ENCODE results near the gene RBP4.

Gene RBP4

DNA sequence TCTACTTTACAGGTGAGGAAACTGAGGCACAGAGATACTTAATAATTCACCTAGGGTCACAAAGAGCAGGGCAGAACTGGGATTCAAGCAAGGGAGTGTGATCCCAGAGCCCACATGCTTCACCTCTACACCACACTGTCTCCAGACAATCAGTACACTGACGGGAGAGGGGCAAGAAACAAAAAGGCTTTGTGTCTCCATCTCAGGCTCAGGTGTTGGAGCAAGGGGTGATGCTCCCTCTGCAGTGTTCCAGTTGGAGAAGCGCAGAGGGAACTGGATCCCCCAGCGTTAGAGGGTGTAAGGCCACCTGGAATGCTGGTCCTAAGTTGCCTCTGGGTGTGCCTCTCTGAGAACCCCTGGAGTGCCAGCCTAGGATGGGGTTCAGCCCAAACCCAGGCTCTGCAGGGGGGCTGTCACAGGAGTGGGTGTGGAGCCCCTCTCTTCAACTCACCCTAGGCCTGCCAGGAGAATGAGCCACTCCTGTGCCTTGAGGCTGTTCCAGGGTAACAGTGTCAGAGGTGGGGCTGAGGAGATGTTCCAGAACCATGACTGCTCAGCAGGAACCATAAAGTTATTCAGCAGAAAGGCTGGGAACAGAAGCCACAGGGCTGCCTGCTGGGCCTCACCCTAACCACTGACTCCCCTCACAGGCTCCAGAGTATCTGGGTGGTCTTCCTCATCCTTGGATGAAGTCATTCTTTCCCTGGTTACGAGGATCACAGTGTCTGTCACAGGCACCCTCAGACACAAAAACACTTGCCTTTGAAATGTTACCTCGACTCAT, 5.5 kb downstream of the RBP4 start:
- no peak for DNase-seq

DNA sequence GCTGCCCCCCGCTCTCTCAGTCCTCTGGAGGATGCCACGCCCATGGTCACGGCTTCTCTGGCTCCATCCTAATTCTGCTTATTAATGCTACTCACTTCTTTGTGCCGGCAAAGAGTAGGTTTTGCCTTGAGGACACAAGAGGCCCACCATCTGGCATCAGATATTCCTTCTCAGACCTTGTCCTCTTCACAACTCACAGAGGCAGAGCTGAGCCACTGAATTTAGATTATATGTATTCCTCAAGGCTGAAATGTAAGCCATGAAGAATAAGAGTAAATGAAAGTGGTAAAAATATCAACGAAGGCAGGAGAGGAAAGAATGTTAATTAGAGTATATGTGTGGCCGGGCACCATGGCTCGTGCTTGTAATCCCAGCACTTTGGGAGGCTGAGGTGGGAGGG, 6.5 kb downstream of the RBP4 start:
- peak; percentile 16 for DNase-seq

DNA sequence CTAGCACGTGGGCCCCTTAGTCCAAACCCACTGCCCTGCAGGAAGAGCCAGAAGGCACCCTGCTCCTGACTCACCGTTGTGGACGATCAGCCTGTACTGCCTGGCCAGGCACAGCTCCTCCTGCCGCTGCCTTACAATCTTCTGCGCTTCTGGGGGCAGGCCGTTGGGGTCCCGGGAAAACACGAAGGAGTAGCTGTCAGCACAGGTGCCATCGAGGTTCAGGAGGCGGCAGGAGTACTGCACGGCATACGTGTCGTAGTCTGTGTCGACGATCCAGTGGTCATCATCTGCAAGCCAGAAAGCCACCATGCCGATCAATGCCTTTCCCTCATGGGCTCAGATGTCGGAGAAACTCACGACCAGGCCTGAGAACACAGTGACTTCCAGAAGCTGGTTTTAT, 7.3 kb downstream of the RBP4 start:
- no peak for DNase-seq

DNA sequence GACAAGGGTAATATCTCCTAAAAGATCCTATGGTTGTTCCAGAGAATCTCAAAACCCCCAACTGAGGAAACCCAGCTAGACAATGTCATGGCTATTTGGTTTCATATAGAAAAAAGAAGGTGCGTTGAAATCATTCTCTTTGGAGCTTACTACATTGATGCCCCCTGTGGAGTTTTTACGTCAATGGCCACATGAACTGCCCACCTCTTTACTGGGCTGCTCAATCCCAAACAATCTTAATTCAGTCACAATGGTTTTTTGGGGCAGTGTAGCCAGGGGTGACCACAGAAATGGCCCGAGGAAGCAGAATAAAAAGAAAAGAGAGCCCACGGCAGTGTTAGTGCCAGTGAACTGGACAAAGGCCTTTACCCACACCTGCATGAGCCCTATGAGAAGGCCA, 7.8 kb downstream of the RBP4 start:
- no peak for DNase-seq

DNA sequence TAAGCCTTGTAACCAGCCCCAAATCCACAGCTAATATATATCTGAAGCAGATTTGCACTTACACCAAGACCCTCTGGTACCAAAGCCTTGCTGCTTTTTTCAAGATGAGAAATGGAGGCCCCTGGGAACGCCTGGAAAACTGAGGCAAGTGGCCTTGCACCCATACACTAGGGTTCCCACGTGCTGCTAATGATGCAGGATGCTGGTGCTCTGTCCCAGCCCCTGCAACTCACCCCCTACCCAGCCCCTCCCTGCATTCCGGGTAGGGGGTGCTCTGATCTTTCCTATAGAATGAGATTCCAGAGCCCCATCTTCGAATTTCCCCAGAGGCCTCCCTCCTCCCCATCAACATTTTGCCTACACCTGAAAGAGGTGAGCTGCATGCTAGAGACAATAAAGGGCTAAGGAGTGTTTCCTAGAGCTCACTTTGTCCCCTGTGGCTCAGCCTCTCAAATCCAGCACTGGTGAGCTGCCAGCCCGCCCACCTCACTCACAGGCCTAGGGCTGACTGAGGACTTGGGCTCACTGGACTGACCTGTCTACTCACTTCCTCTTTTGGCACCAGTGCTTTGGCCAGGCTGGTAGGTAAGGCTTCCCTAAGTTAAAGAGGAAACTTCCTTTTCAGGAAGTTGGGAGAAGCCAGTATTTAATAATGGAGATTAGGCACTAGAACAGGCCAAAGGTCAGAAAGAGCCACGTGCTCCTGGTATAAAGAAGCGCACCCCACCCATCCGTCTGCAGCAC, 9.8 kb downstream of the RBP4 start:
- DNase-seq: no peak

DNA sequence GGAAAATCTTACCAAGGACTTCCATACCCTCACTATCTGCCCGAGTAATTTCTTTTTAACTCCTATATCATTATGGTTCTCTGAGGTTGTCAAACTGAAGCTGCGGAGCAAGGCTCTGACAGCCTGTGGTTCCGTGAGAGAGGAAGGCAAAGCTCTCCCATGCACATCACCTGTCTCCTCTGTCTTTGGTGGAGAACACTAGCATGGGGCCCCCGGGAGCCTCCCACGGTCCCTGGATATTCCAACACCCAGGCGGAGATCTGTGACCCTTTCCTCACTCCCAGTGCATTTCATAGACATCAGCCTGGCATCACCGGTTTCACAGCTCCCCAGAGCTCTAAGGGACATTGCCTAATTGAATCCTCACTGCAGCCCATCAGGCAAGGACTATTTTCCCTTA, 10.4 kb downstream of the RBP4 start:
- no peak for DNase-seq

DNA sequence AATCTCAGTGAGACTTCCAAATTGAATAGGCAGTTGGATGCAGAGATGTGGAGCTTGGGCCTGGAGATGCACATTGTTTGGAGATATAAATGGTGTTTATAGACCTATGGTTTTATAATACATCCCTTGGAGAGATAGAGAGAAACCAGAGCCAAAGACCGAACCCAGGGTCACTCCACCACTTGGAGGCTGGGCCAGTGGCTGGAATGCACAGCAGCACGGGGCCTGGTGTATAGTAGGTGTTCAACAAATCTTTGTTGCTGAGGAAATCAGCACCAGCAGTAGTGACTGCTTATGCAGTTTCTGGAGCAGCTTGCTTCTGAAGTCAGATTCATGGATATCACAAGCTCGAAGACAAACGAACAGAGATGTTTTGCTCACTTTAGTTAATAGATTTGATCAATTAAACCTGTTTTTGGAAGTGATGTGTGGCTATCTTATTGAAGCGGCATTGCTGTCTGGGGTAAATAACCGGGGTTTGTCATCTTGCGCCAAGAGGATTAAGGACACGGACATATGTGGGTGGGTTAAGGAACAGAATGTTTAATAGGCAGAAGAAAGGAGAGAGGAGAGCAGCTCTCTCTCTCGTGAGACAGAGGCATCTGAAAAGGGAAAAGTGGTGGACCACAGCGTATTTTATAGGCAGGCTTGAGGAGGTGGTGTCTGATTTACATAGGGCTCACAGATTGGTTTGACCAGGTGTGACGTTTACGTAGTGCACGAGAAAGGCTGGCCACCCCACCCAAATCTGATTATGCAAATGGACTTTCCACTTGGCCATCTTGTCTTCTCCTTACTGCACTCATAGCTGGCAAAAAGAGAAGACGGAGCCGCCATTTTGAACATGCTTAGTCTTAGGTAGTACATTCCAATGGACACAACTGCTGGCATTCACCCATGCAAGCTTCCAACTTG, 11.1 kb downstream of the RBP4 start:
- peak; percentile 58 for DNase-seq

DNA sequence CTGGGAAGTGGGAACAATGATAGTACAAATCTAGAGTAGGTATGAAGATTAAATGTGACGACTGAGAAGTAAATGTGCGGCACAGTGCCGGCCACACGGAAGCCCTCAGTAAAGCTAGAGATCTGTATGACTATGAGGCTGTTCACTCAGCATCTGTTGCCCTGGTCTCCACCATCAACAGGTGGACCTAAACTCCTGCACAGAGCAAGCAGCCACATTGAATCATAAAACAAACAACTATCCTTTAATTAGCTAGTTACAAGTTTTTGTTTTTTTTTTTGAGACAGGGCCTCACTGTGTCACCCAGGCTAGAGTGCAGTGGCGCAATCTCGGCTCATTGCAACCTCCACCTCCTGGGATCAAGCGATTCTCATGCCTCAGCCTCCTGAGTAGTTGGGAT, 16.6 kb downstream of the RBP4 start:
- no peak for DNase-seq

DNA sequence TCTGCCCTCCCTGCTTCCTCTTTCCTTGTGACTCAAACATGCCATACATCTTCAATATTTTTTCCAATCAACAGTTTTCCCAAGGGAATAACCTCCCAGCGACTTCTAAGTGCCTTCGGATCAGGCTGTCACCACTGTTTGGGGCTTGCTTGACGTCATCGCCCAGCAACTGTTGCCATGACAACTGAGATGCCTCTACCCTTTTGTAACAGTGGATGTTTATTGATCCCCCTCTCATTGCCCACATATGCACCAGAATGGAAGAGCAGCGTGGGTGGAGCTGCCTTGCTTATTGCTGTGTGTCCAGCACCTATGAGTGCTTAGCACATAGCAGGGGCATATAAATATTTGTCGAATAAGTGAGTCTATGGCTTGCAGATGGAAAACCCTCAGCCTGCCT, 20.2 kb downstream of the RBP4 start:
- peak; percentile 39 for DNase-seq

DNA sequence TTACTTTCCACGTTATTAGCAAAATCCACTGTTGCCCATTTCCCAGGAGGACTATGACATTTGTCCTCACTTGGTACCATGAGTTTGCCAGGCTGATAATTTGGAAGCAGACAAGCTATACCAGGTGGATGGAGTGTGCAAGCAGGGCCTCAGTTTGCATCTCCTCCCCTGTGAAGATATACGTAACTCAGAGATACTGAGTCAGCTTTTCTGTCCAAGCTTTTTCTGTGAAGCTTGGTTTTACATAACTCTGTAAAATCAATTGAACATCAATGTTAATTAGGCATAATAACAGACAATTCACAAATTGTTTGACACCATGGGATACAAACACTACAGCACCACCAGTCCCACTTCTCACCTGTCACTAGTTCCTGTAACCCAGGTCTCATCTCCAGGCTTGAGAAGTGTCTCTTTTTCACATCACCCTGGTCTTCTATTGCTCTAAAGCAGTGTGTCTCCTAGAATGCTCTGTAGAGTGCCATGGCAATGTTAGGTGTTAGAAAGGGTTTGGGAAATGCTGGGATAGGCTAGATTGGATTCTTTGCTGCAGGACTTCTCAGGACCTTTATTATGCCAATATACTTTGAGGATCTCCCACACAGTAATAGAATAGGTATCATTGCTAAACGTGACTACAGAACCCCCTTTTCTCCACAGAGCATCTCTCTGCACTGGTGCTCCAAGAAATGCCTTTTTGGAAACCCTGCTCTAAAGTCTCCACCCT, 20.9 kb downstream of the RBP4 start:
- no peak for DNase-seq

DNA sequence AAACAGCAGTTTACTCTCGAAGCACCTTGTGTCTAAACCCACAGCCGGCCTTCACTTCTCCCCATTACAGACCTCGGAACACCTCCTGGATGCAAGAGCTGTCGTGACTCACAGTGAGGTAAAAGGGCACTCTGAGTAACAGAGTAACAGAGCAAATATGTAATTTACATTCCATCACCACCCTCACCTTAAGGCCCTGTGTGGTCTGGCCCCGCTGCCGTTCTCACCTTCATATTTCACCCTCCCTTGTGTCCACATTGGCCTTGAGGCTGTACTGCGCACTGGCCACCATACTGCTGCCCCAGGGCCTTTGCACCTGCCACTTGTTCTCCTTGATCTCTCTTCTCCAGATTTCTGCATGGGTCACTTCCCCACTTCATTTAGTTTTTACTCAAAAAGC, 21.9 kb downstream of the RBP4 start:
- no peak for DNase-seq

DNA sequence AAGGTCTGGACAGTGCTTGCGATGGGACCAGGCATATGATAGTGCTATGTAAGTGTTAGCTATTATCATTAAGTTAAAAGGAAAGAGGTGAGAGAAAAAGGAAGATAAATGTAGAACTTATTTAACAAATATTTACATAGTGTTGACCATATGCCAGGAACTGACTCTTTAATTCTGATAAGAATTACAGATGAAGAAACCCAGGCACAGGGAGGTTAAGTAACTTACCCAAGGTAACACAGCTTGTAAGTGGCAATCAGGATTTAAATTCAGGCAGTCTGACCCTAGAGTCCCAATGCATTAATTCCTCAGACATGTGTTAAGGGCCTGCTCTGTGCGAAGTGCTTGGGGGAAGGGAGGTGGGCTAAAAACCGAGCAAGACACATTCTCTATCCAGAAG, 23.5 kb downstream of the RBP4 start:
- DNase-seq: no peak

DNA sequence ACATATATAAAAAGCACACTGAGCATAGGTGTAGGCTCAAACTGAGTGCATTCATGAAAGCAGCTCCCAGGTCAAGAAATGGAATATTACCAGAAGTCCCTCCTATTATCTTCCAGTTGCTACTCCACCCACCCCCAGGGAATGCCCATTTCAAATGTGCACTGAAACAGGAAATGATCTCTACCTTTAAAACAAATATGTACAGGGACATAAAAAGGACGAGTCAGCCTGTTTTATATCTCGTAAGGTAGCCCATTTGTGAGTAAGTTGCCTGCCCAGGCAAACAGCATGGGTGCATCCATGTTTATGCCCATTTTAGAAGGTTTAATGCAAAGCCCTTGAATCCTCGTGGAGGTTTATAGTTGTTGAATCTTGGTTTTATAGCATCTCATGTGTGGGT, 24.1 kb downstream of the RBP4 start:
- DNase-seq: no peak

DNA sequence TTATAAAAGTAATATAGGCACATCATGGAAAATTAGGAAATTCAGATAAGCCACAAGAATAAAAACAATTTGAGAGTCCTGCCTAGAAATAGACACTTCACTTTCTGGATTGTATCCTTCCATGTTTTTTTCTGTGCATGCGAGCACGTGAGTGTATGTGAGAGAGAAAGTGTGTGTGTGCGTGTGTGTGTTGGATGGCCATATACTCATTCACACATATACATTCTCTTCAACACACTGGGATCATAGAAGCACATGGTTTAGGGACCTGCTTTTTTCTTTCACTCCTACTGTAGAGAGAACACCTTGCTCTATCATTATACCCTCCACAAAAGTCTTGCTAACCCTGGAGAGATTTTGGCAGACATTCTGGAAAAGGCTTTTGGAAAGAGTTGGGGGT, 27.1 kb downstream of the RBP4 start:
- no peak for DNase-seq

DNA sequence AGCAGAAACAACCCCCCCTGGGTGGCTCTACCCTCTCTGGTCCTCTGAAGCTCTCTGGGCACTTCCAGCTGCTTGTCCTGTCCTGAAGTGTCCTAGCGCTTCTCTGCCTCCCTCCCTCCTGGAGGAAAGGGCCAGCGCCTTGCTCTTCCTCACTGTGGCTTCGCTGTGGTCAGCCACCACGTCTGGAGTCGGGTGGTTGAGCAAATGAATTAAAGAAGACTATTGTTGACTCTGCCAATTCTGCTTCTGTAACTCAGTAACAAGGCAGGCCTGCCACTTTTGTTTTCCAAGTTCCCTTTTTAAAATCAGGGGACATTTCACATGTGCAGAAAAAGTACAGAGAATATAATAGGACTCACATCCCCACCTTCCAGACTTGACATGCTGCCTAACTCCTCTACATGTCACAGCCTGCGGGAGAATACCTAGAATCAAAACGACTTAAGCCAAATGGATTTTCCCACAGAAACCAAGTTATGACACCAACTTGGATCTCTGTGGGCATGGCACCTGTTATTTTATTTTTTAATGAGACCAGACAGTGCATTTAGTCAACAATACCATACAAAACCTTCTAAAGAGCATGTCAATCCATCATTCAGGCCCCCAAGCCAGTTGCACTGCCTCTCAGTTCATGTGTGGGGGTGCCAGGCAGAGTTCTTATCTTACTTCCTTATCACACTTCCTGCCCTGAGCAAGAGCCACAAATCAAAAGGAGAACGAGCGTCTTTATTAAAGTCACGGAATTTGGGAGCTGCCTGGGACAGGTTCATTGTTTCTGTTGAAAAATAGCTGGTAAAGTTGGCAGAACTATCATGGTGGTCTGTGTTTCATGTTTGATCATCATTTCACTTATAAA, 27.8 kb downstream of the RBP4 start:
- no peak for DNase-seq

DNA sequence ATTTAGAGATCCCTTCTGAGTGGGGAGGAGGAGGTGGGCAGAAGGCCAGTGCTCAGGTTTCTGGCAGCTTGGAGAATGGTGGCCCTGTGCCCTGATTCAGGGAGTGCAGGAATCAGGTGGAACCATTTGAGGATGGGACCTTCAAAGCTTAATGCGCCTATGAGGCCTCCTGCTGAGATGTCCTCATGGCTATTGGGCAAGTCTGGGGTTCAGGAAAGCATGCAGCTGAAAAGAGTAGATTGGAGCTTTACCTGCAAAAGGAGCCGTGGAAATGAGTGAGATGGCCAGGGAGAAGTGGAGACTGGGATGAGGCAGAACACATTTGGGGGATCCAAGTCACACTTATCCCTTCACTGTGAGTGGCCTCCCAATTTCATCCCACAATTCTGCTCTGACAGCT, 28.4 kb downstream of the RBP4 start:
- no peak for DNase-seq

DNA sequence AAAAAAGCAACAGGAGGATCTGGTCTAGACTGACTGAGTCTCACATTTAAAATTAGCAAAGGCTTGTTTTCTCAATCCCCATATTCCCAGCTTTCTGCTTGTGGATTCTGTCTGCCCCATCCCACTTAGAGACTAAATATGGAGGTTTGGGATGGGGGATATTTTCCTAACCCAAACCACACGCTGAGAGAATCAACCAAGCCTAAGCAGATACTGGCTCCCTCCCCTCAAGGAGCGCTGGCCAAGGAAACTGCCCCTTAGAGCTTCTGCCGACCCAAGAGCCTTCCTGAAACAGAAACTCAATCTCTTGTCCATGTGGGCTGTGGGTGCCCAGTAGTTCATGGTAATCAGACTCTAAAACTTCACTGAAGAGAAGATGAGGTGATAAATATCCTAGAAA, 30.7 kb downstream of the RBP4 start:
- DNase-seq: no peak

DNA sequence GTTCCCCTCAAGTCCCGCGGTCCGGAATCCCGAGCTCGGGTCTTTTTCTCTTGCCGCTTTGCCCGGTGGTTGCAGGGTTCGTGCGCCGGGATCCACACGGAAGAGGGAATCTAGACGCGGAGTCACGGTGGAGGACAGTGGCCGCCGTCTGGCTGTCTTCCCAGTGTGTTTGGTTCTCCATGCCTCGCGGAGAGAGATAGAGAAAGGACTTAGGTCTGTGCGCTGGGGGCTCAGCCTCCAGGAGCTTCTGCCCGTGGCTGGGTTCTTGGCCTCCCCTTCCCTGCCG, 33.0 kb downstream of the RBP4 start:
- DNase-seq: no peak

DNA sequence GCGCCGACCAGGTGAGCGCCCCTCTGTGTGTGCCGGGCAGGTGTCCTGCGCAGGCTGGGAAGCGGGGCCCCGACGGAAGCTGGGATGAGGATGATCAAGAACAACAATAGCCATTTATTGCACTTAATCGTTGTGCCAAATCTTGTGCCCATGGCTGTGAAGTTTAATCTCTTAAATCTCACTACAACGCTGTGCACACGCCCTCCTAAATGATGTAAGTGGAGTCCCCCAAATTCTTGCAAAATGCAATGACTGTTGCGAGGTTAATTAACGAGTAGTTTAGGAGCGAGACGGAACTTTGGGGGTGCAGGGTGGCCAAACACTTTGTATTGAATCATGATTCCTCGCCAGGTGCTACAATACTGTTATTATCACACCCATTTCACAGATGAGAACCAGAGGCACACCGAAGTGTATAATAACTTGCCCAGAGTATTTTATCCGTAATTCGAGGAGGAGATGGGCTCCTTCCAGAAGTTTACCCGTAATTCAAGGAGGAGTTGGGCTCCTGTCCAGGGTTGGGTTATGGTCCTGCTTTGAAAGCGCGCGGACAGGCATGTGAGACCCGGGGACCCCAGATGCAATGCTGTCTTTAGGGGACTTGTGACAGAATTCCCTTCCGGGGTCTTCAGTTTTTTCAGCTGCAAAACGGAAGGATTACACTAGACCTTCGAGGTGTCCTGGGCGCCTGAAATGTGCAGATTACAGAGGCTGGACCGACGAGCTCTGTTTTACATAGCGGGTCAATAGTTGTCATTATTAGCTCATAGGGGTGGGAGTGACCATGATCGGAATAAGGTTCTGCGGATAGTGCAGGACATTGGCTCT, 33.5 kb downstream of the RBP4 start:
- no peak for DNase-seq

DNA sequence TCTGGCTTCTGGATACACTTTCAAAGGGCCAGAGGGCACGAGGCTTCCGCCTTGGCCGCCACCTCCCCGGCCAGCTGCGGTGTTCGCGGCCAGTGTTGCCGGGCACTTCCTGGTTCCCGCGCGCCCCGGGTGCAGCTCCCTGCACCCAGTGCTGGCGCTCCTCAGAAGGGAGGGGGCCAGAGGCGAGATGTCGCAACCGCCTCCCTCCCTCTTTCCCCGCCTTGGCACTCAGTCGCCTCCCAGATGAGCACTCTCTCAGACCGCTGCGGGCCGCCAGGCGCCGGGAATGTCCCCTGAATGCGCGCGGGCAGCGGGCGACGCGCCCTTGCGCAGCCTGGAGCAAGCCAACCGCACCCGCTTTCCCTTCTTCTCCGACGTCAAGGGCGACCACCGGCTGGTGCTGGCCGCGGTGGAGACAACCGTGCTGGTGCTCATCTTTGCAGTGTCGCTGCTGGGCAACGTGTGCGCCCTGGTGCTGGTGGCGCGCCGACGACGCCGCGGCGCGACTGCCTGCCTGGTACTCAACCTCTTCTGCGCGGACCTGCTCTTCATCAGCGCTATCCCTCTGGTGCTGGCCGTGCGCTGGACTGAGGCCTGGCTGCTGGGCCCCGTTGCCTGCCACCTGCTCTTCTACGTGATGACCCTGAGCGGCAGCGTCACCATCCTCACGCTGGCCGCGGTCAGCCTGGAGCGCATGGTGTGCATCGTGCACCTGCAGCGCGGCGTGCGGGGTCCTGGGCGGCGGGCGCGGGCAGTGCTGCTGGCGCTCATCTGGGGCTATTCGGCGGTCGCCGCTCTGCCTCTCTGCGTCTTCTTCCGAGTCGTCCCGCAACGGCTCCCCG, 34.4 kb downstream of the RBP4 start, which contains the start of gene FFAR4:
Gene FFAR4, plus strand, starts transcription at position 231 of the 842 bp plus-strand sequence. Its CDS starts 56 bp downstream, at position 287.
- peak; percentile 4 for DNase-seq
